PC-3 (cell line): ENCODE measurements around the gene KIF6.

ENCODE experiments used
- EZH2 ChIP-seq: fragments of 300-600 bp; sonication (generic); IDR thresholded peaks from one replicate; pipeline ENCODE4 v1.6.1; 2017; ENCODE audit warnings: antibody characterized with exemption, mild to moderate bottlenecking, low read length; ENCODE audit not compliant: unreplicated experiment
- EZH2phosphoT487 ChIP-seq: fragments of 300-600 bp; sonication (generic); IDR thresholded peaks from 2 replicates; pipeline ENCODE4 v1.6.1; 2018; ENCODE audit warnings: mild to moderate bottlenecking, antibody characterized with exemption, low read length, borderline replicate concordance
- TF ChIP-seq, protein P1 (sequence below): fragments of 300-600 bp; sonication (generic); conservative IDR thresholded peaks from 2 replicates; pipeline ENCODE4 v1.5.1; 2017; ENCODE audit warnings: antibody characterized with exemption, low read depth, mild to moderate bottlenecking, low read length

DNA sequence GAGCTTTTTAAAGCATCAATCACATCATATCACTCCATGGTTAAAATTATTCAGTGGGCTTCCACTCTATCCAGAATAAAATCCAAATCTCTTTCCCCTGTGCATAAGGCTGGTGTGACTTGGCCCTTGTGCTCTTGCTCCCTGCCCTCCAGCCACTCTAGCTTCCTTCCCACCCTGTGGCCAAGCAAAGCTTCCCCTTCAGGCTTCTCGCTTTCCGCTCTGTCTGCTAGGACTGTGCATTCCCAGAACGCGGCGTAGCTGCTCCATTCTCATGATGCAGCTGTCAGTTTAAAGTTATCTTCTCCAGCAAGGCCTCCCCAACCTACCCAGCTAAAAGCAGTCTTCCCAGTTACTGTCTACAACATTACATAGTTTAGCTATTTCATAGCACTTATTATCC, 383.3 kb downstream of the KIF6 start:
- TF ChIP-seq, protein P1, sequence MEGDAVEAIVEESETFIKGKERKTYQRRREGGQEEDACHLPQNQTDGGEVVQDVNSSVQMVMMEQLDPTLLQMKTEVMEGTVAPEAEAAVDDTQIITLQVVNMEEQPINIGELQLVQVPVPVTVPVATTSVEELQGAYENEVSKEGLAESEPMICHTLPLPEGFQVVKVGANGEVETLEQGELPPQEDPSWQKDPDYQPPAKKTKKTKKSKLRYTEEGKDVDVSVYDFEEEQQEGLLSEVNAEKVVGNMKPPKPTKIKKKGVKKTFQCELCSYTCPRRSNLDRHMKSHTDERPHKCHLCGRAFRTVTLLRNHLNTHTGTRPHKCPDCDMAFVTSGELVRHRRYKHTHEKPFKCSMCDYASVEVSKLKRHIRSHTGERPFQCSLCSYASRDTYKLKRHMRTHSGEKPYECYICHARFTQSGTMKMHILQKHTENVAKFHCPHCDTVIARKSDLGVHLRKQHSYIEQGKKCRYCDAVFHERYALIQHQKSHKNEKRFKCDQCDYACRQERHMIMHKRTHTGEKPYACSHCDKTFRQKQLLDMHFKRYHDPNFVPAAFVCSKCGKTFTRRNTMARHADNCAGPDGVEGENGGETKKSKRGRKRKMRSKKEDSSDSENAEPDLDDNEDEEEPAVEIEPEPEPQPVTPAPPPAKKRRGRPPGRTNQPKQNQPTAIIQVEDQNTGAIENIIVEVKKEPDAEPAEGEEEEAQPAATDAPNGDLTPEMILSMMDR: no peak
- TF ChIP-seq EZH2 (no peak), EZH2phosphoT487 (no peak)
